ENCODE data around the gene PIGR. TPM values are rescaled to one million over a fixed set of nuclear protein-coding genes. Genes with fewer than 3 reads are reported as not detected.

PIGR gene
- total and polyA plus RNA-seq, 2 of the 8 experiments (the other 6 are each of a cell fraction or from before 2014, with no cell fraction given) = not detected

- H3K4ac ChIP-seq (replicated peaks; ENCODE audit: insufficient read length, low read depth, low read length) = no peak overlapping the region
- H3K79me1 ChIP-seq (ENCODE audit: low read depth, low read length) = no peaks in the 10 kb centered on the region
- DNase-seq (ENCODE audit: low read depth in 1 of 2, low spot score in 2 of 2) (no peak), FAIRE-seq (no peak)
- no peak overlapping the region for H3K18ac ChIP-seq (ENCODE audit: extremely low read depth, low read length)
- no peak overlapping the region for H3K14ac ChIP-seq (ENCODE audit: insufficient read length)
- no peaks in the 10 kb centered on the region for H3K36me3 ChIP-seq (ENCODE audit: control insufficient read depth in 2 of 4, insufficient read depth in 4 of 4, low read length in 3 of 4)
- H3K4me1 ChIP-seq (replicated peaks in 1 of 4; ENCODE audit: control insufficient read depth in 3 of 4, insufficient read depth in 4 of 4, low read length in 3 of 4) = no peaks in the 10 kb centered on the region
- H2BK120ac ChIP-seq (replicated peaks; ENCODE audit: low read depth, low read length) = no peak overlapping the region
- H3K9ac ChIP-seq (replicated peaks in 1 of 4; ENCODE audit: extremely low read depth in 1 of 4, low read depth in 3 of 4, low read length in 3 of 4) = no peak overlapping the region
- H3K56ac ChIP-seq (replicated peaks; ENCODE audit: insufficient read length, low read depth, low read length) = no peak overlapping the region
- TF ChIP-seq ATF2 (IDR thresholded peaks at IDR 0.05; ENCODE audit: low read length) = no peak
- no peak for TF ChIP-seq CTCF (IDR thresholded peaks at IDR 0.05; ENCODE audit: control extremely low read depth in 1 of 3, insufficient read depth in 1 of 3, low read depth in 1 of 3, low read length in 3 of 3)
- no peak for TF ChIP-seq E2F6 (IDR thresholded peaks at IDR 0.05)
- TF ChIP-seq BACH1 (IDR thresholded peaks at IDR 0.05; ENCODE audit: low read length) = no peak
- ChIA-PET POLR2A (ENCODE audit: partially characterized antibody) (no interaction called here), CTCF (ENCODE audit: partially characterized antibody) (interaction anchor here (0.9 to 1.7 kb wide), 6 partner anchors 9 to 239 kb away, joined by 3 to 5 read pairs (median 3); no protein-coding TSS in a partner anchor)
- 91% methylated on average over 5 of the region's 5 CpGs; no CpG with 5 or more reads in 1 of the 2 experiments for WGBS, 2 experiments (ENCODE audit: extremely low coverage in 1 of 2, insufficient coverage in 1 of 2, insufficient read length in 1 of 2, insufficient replicate concordance in 2 of 2, low coverage in 1 of 2, low lambda C conversion rate in 2 of 2, missing lambda C conversion rate in 1 of 2)
- no peaks in the 10 kb centered on the region for H3K79me2 ChIP-seq (ENCODE audit: control insufficient read depth in 1 of 2, insufficient read depth in 2 of 2, low read length in 2 of 2)
- H3K27ac ChIP-seq (ENCODE audit: low read depth, low read length) = no peak overlapping the region
- H3K27me3 ChIP-seq (replicated peaks in 1 of 4; ENCODE audit: control insufficient read depth in 3 of 4, extremely low read depth in 1 of 4, insufficient read depth in 3 of 4, low read length in 3 of 4) = no peaks in the 10 kb centered on the region
- no peak overlapping the region for H4K8ac ChIP-seq (ENCODE audit: extremely low read depth, insufficient read depth, low read length)
- H2AFZ ChIP-seq (ENCODE audit: low read length) = no peak overlapping the region
- no peak overlapping the region for H3K4me2 ChIP-seq (ENCODE audit: insufficient read depth in 1 of 2, low read depth in 2 of 2, low read length in 2 of 2)
- H3K9me3 ChIP-seq (ENCODE audit: insufficient read depth in 2 of 2, low read depth in 1 of 2, low read length in 1 of 2) = no peaks in the 10 kb centered on the region
- no peak overlapping the region for H2BK12ac ChIP-seq (ENCODE audit: low read depth, low read length)
- H3K23me2 ChIP-seq (ENCODE audit: low read depth, low read length) = no peaks in the 10 kb centered on the region
- no peak overlapping the region for H4K5ac ChIP-seq (ENCODE audit: insufficient read length, low read depth, low read length)
- no peak overlapping the region for H4K91ac ChIP-seq (replicated peaks; ENCODE audit: insufficient read length, low read length)
- no peak overlapping the region for H2BK15ac ChIP-seq (ENCODE audit: low read length)
- H3K4me3 ChIP-seq (ENCODE audit: extremely low read depth in 1 of 4, insufficient read depth in 2 of 4, low read depth in 3 of 4, low read length in 4 of 4) = no peak overlapping the region
- H4K20me1 ChIP-seq (replicated peaks in 1 of 2; ENCODE audit: control insufficient read depth in 1 of 2, insufficient read depth in 2 of 2, low read length in 2 of 2) = no peaks in the 10 kb centered on the region
- no peak overlapping the region for H2BK20ac ChIP-seq (ENCODE audit: low read length)
- H2AK5ac ChIP-seq (ENCODE audit: low read depth, low read length) = no peak overlapping the region
- no peak overlapping the region for H3K23ac ChIP-seq (ENCODE audit: insufficient read length)
- H2BK5ac ChIP-seq (ENCODE audit: low read depth, low read length) = no peak overlapping the region
These were observed 16.9 kb upstream of the PIGR start for GRCh38 chr1:206963119-206963712.
